OCI-LY3 (cell line): ENCODE results near the gene AASDHPPT.

Source experiments
- CTCF ChIP-seq: fragments of 200-600, 300-600 bp; sonication (generic); IDR thresholded peaks from 2 replicates; pipeline ENCODE4 v1.5.1; 2014; ENCODE audit warnings: antibody characterized with exemption, low read length, low read depth
- EZH2phosphoT487 ChIP-seq: fragments of 200-600 bp; shearing (Covaris generic); IDR thresholded peaks from 2 replicates; pipeline ENCODE4 v1.6.1; 2018; ENCODE audit warnings: antibody characterized with exemption, mixed run types, low read depth

- TF ChIP-seq EZH2phosphoT487 (no peak), CTCF (no peak)
Observed at GRCh38 chr11:106070606-106071005, 6.9 kb upstream of the AASDHPPT start.
